ENCODE data around the gene RAB3D.
A peak's percentile ranks its signal among the peaks of the same experiment; 100 is the strongest.

Gene RAB3D

GRCh38 chr19:11296264-11296663 is 43.2 kb downstream of the RAB3D start:
- TF ChIP-seq GABPA (IDR thresholded peaks at IDR 0.05; ENCODE audit: low read depth), result no peak
- no peak for TF ChIP-seq SPI1 (IDR thresholded peaks at IDR 0.05; ENCODE audit: borderline replicate concordance, low read depth)
- no peak for TF ChIP-seq REST (IDR thresholded peaks at IDR 0.05; ENCODE audit: insufficient replicate concordance, low read depth)
- TF ChIP-seq POLR2AphosphoS5 (IDR thresholded peaks at IDR 0.05; ENCODE audit: low read depth), result no peak
- no peak for TF ChIP-seq CTCF (IDR thresholded peaks at IDR 0.05; ENCODE audit: insufficient read depth, low read length)
- no peak overlapping the region for H3K4me3 ChIP-seq (replicated peaks; ENCODE audit: insufficient read depth, low read length)
- peak overlapping the region; percentile 74 for H3K27ac ChIP-seq (replicated peaks)
- peak; percentile 35 to 70 for DNase-seq (ENCODE audit: low read depth in 1 of 2, low spot score in 1 of 2)
- H3K27me3 ChIP-seq (ENCODE audit: insufficient read depth, poor library complexity, severe bottlenecking), result no peaks in the 10 kb centered on the region

GRCh38 chr19:11295665-11296245 is 43.7 kb downstream of the RAB3D start, which contains the start of gene TSPAN16:
Gene TSPAN16 (plus strand): TSS chr19:11296160. CDS start chr19:11296298, 138 bp downstream.
- Histone ChIP-seq H3K4me3 (replicated peaks; ENCODE audit: insufficient read depth, low read length) (no peak within 1 kb of the TSS), H3K27ac (replicated peaks) (peak within 1 kb of the TSS; percentile 74), H3K27me3 (ENCODE audit: insufficient read depth, poor library complexity, severe bottlenecking) (no peaks in the 10 kb centered on the region)
- TF ChIP-seq SPI1 (IDR thresholded peaks at IDR 0.05; ENCODE audit: borderline replicate concordance, low read depth) (no peak), POLR2AphosphoS5 (IDR thresholded peaks at IDR 0.05; ENCODE audit: low read depth) (no peak), CTCF (IDR thresholded peaks at IDR 0.05; ENCODE audit: insufficient read depth, low read length) (no peak), REST (IDR thresholded peaks at IDR 0.05; ENCODE audit: insufficient replicate concordance, low read depth) (no peak), GABPA (IDR thresholded peaks at IDR 0.05; ENCODE audit: low read depth) (no peak)
- DNase-seq (ENCODE audit: low read depth in 1 of 2, low spot score in 1 of 2), result no peak

- H3K4me3 ChIP-seq (replicated peaks; ENCODE audit: insufficient read depth, low read length), result no peak overlapping the region
- no peak overlapping the region; the same call in 1 of the 2 replicates for H3K27ac ChIP-seq (replicated peaks)
- DNase-seq (ENCODE audit: low read depth in 1 of 2, low spot score in 1 of 2), result no peak
- no peaks in the 10 kb centered on the region for H3K27me3 ChIP-seq (ENCODE audit: insufficient read depth, poor library complexity, severe bottlenecking)
- TF ChIP-seq SPI1 (IDR thresholded peaks at IDR 0.05; ENCODE audit: borderline replicate concordance, low read depth), result no peak
- TF ChIP-seq GABPA (IDR thresholded peaks at IDR 0.05; ENCODE audit: low read depth), result no peak
Observed at GRCh38 chr19:11295180-11295579, 44.3 kb downstream of the RAB3D start.

GRCh38 chr19:11293433-11294389 is 45.7 kb downstream of the RAB3D start:
- H3K27me3 ChIP-seq (ENCODE audit: insufficient read depth, poor library complexity, severe bottlenecking), result no peaks in the 10 kb centered on the region
- peak; percentile 95 to 99 for DNase-seq (ENCODE audit: low read depth in 1 of 2, low spot score in 1 of 2)
- TF ChIP-seq GABPA (IDR thresholded peaks at IDR 0.05; ENCODE audit: low read depth) (peak; percentile 43), SPI1 (IDR thresholded peaks at IDR 0.05; ENCODE audit: borderline replicate concordance, low read depth) (peak; percentile 46; the same call in 1 of the 2 replicates), REST (IDR thresholded peaks at IDR 0.05; ENCODE audit: insufficient replicate concordance, low read depth) (no peak), POLR2AphosphoS5 (IDR thresholded peaks at IDR 0.05; ENCODE audit: low read depth) (peak; percentile 78), CTCF (IDR thresholded peaks at IDR 0.05; ENCODE audit: insufficient read depth, low read length) (peak; percentile 94)
- H3K4me3 ChIP-seq (replicated peaks; ENCODE audit: insufficient read depth, low read length), result 0 out of 2 replicates have a peak overlapping the region, but pooled peaks have one; percentile 0
- peak overlapping the region; percentile 28; the same call in 1 of the 2 replicates for H3K27ac ChIP-seq (replicated peaks)

All from HL-60 (cell line).